K562 (cell line): Measurements from ENCODE around the gene POM121. TPM values are rescaled to one million over a fixed set of nuclear protein-coding genes. Genes with fewer than 3 reads are reported as not detected.
A peak's percentile ranks its signal among the peaks of the same experiment; 100 is the strongest.

Experiments
- BRD4 ChIP-seq: fragments of 200-600 bp; sonication (generic); IDR thresholded peaks from 2 replicates; pipeline ENCODE4 v1.6.1; 2017; ENCODE audit warnings: inconsistent platforms
- IRF2 ChIP-seq: sonication (generic); formaldehyde crosslinking; IDR thresholded peaks from 2 replicates; pipeline ENCODE4 v1.8.1; 2022; ENCODE audit warnings: mild to moderate bottlenecking, missing genetic modification reagents
- KLF13 ChIP-seq: fragments of 450-650 bp; IDR thresholded peaks from 2 replicates; pipeline ENCODE4 v1.6.1; 2016; ENCODE audit warnings: missing genetic modification characterization, low read depth, mild to moderate bottlenecking, missing compliant biosample characterization, moderate library complexity, borderline replicate concordance
- MTA3 ChIP-seq: fragments of 450-650 bp; formaldehyde crosslinking; IDR thresholded peaks from 2 replicates; pipeline ENCODE4 v1.6.1; 2017; ENCODE audit warnings: mild to moderate bottlenecking, borderline replicate concordance
- MYC ChIP-seq, 2 experiments: fragments of 250-450 bp in 1 of 2; sonication (Bioruptor Pico) in 1 of 2; IDR thresholded peaks; 2 replicates each; pipeline versions ENCODE4 v1.5.1 to v1.6.1; 2012 to 2021; ENCODE audit warnings: low read depth in 2 of 2, borderline replicate concordance in 1 of 2, improper control_type of control experiment in 1 of 2, low read length in 1 of 2, mild to moderate bottlenecking in 1 of 2, moderate library complexity in 1 of 2
- NELFE ChIP-seq: IDR thresholded peaks from 2 replicates; pipeline ENCODE4 v1.6.1; 2011; ENCODE audit warnings: mild to moderate bottlenecking; ENCODE audit not compliant: insufficient read depth, insufficient read length
- RBM39 ChIP-seq: fragments of 200-400 bp; formaldehyde crosslinking; optimal IDR thresholded peaks from 2 replicates; pipeline ENCODE3; 2018; ENCODE audit warnings: low read depth, low read length
- TEAD1 ChIP-seq, 2 experiments: fragments of 450-650 bp in 1 of 2; sonication (generic) in 1 of 2; formaldehyde crosslinking; IDR thresholded peaks; 2 replicates each; pipeline versions ENCODE4 v1.4.0 to v1.8.0; 2020 to 2022; ENCODE audit warnings: mild to moderate bottlenecking in 2 of 2, missing genetic modification reagents in 1 of 2
- ZNF12 ChIP-seq: sonication (generic); formaldehyde crosslinking; IDR thresholded peaks from 2 replicates; pipeline ENCODE4 v1.4.0; 2020; ENCODE audit warnings: mild to moderate bottlenecking, missing genetic modification reagents
- ZNF263 ChIP-seq: sonication (generic); formaldehyde crosslinking; IDR thresholded peaks from 2 replicates; pipeline ENCODE4 v1.8.0; 2022; ENCODE audit warnings: mild to moderate bottlenecking, missing genetic modification reagents, borderline replicate concordance
- polyA plus RNA-seq, 8 experiments: library from polyadenylated mRNA; depleted of rRNA in 4 of 8; stranded (reverse) in 5 of 8; unstranded in 3 of 8; fragments of >200 nt; fragmentation: Nextera tagmentation in 2 of 8; fragmentation: Illumina TruSeq in 1 of 8; extraction: Ambion mirVana in 2 of 8; extraction: Trizol in 1 of 8; gene quantifications; 2 replicates each; pipeline versions ENCODE4 v1.2.1 to v1.2.3, GENCODE V29; 2011 to 2014; ENCODE audit warnings: inconsistent platforms in 1 of 8, missing spikeins in 1 of 8
- total RNA-seq, 7 experiments: library from RNA; depleted of rRNA in 6 of 7; stranded (reverse); fragments of >200 nt in 6 of 7; fragmentation: Illumina TruSeq in 2 of 7; extraction: Trizol in 2 of 7; gene quantifications; 2 replicates each; pipeline versions ENCODE4 v1.2.1 to v1.2.3, GENCODE V29; 2011 to 2021; ENCODE audit warnings: low replicate concordance in 1 of 7
- TF ChIP-seq, protein P1 (sequence below): fragments of 450-650 bp; IDR thresholded peaks from 2 replicates; pipeline ENCODE4 v1.6.1; 2017; ENCODE audit warnings: antibody characterized with exemption
- TF ChIP-seq, protein P2 (sequence below): fragments of 450-650 bp; formaldehyde crosslinking; IDR thresholded peaks from 2 replicates; pipeline ENCODE4 v1.4.0; 2020; ENCODE audit warnings: mild to moderate bottlenecking, mixed read lengths
- TF ChIP-seq, protein P3 (sequence below): sonication (generic); formaldehyde crosslinking; IDR thresholded peaks from 2 replicates; pipeline ENCODE4 v1.8.1; 2022; ENCODE audit warnings: missing genetic modification reagents
- TF ChIP-seq, protein P4 (sequence below): fragments of 450-650 bp; IDR thresholded peaks from 2 replicates; pipeline ENCODE4 v1.6.1; 2016; ENCODE audit warnings: antibody characterized with exemption
- TF ChIP-seq, protein P5 (sequence below): fragments of 200-800 bp; sonication (Bioruptor generic); IDR thresholded peaks from 2 replicates; pipeline ENCODE4 v1.6.1; 2017; ENCODE audit warnings: missing genetic modification characterization, missing compliant biosample characterization
- TF ChIP-seq, protein P6 (sequence below), 2 experiments: fragments of 450-650 bp; IDR thresholded peaks; 2 replicates each; pipeline ENCODE4 v1.6.1; 2016

The POM121 gene
- total and polyA plus RNA-seq, 9 of the 15 experiments (the other 6 are each of a cell fraction or from before 2014, with no cell fraction given): 3.6 to 112 (median 12.5) TPM

DNA sequence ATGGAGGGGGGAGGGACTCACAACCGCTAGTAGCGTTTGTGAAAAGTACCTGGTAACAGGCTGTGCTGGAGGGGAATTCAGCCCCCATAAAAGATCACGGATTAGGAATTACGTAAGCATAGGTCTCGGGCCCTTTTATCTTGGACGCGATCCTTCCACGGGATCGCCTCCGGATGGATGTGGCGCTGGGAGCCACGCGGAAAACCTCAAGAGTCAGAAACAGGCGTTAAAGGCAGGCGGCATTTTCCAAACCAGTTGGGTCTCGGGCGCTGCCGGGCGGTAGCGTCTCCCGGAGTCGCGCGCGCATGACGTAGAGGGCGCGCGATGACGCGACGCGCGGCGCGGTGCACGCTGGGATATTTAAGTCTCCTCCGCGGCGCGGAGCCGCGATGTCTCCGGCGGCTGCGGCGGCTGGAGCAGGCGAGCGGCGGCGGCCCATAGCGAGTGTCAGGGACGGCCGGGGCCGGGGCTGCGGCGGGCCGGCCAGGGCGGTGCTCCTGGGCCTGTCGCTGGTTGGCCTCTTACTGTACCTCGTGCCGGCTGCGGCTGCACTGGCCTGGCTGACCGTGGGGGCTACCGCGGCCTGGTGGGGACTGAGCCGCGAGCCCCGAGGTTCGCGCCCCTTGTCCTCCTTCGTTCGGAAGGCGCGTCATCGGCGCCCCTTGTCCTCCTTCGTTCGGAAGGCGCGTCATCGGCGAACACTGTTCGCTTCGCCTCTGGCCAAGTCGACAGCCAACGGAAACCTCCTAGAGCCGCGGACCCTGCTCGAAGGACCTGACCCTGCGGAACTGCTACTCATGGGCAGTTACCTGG is at the start of gene POM121 (continued):
- TF ChIP-seq, protein P1, sequence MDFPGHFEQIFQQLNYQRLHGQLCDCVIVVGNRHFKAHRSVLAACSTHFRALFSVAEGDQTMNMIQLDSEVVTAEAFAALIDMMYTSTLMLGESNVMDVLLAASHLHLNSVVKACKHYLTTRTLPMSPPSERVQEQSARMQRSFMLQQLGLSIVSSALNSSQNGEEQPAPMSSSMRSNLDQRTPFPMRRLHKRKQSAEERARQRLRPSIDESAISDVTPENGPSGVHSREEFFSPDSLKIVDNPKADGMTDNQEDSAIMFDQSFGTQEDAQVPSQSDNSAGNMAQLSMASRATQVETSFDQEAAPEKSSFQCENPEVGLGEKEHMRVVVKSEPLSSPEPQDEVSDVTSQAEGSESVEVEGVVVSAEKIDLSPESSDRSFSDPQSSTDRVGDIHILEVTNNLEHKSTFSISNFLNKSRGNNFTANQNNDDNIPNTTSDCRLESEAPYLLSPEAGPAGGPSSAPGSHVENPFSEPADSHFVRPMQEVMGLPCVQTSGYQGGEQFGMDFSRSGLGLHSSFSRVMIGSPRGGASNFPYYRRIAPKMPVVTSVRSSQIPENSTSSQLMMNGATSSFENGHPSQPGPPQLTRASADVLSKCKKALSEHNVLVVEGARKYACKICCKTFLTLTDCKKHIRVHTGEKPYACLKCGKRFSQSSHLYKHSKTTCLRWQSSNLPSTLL: no peak
- no peak for TF ChIP-seq NELFE
- no peak for TF ChIP-seq IRF2 (CRISPR knock-in tag)
- peak; percentile 85 for TF ChIP-seq MYC (IDR thresholded peaks at IDR 0.05; ENCODE audit: low read depth, low read length)
- TF ChIP-seq MYC (CRISPR knock-in tag; IDR thresholded peaks at IDR 0.05; ENCODE audit: borderline replicate concordance, low read depth): peak; percentile 82; the same call in 1 of the 2 replicates
- no peak for TF ChIP-seq BRD4
- TF ChIP-seq, protein P2, sequence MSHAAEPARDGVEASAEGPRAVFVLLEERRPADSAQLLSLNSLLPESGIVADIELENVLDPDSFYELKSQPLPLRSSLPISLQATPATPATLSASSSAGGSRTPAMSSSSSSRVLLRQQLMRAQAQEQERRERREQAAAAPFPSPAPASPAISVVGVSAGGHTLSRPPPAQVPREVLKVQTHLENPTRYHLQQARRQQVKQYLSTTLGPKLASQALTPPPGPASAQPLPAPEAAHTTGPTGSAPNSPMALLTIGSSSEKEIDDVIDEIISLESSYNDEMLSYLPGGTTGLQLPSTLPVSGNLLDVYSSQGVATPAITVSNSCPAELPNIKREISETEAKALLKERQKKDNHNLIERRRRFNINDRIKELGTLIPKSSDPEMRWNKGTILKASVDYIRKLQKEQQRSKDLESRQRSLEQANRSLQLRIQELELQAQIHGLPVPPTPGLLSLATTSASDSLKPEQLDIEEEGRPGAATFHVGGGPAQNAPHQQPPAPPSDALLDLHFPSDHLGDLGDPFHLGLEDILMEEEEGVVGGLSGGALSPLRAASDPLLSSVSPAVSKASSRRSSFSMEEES (CRISPR knock-in tag): no peak; the same call in 1 of the 2 replicates
- peak; percentile 59; the same call in 1 of the 2 replicates for TF ChIP-seq MTA3
- TF ChIP-seq, protein P3, sequence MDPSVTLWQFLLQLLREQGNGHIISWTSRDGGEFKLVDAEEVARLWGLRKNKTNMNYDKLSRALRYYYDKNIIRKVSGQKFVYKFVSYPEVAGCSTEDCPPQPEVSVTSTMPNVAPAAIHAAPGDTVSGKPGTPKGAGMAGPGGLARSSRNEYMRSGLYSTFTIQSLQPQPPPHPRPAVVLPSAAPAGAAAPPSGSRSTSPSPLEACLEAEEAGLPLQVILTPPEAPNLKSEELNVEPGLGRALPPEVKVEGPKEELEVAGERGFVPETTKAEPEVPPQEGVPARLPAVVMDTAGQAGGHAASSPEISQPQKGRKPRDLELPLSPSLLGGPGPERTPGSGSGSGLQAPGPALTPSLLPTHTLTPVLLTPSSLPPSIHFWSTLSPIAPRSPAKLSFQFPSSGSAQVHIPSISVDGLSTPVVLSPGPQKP: no peak
- peak; percentile 22; the same call in 1 of the 2 replicates for TF ChIP-seq ZNF12 (CRISPR knock-in tag)
- peak in 1 of 2 experiments; percentile 67; a peak in 2 of 4 replicates for TF ChIP-seq TEAD1 (CRISPR knock-in tag; IDR thresholded peaks at IDR 0.05)
- TF ChIP-seq RBM39: no peak
- TF ChIP-seq KLF13 (tag): peak; percentile 54
- TF ChIP-seq, protein P4, sequence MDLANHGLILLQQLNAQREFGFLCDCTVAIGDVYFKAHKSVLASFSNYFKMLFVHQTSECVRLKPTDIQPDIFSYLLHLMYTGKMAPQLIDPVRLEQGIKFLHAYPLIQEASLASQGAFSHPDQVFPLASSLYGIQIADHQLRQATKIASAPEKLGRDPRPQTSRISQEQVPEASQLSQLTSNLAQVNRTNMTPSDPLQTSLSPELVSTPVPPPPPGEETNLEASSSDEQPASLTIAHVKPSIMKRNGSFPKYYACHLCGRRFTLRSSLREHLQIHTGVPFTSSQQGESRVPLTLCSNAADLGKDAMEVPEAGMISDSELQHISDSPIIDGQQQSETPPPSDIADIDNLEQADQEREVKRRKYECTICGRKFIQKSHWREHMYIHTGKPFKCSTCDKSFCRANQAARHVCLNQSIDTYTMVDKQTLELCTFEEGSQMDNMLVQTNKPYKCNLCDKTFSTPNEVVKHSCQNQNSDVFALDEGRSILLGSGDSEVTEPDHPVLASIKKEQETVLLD: peak; percentile 9; the same call in 1 of the 2 replicates
- TF ChIP-seq, protein P5, sequence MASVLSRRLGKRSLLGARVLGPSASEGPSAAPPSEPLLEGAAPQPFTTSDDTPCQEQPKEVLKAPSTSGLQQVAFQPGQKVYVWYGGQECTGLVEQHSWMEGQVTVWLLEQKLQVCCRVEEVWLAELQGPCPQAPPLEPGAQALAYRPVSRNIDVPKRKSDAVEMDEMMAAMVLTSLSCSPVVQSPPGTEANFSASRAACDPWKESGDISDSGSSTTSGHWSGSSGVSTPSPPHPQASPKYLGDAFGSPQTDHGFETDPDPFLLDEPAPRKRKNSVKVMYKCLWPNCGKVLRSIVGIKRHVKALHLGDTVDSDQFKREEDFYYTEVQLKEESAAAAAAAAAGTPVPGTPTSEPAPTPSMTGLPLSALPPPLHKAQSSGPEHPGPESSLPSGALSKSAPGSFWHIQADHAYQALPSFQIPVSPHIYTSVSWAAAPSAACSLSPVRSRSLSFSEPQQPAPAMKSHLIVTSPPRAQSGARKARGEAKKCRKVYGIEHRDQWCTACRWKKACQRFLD: peak; percentile 73; the same call in 1 of the 2 replicates
- TF ChIP-seq ZNF263: peak; percentile 38; the same call in 1 of the 2 replicates
- TF ChIP-seq, protein P6, sequence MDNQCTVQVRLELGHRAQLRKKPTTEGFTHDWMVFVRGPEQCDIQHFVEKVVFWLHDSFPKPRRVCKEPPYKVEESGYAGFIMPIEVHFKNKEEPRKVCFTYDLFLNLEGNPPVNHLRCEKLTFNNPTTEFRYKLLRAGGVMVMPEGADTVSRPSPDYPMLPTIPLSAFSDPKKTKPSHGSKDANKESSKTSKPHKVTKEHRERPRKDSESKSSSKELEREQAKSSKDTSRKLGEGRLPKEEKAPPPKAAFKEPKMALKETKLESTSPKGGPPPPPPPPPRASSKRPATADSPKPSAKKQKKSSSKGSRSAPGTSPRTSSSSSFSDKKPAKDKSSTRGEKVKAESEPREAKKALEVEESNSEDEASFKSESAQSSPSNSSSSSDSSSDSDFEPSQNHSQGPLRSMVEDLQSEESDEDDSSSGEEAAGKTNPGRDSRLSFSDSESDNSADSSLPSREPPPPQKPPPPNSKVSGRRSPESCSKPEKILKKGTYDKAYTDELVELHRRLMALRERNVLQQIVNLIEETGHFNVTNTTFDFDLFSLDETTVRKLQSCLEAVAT (IDR thresholded peaks at IDR 0.05): no peak
